ENCODE measurements around the gene FAM184A. TPM values are rescaled to one million over a fixed set of nuclear protein-coding genes. Genes with fewer than 3 reads are reported as not detected.

Gene FAM184A
- total RNA-seq, 3 donors from 2014 or later, result 0.60 to 3.4 (median 0.87) TPM

GRCh38 chr6:118993358-118993757 lies 85.1 kb downstream of the FAM184A start:
- no peak for TF ChIP-seq CTCF (IDR thresholded peaks at IDR 0.05)
- no peaks in the 10 kb centered on the region for H3K36me3 ChIP-seq (ENCODE audit: low read depth)
- no peak overlapping the region for H3K4me3 ChIP-seq
- ATAC-seq (no peak), DNase-seq (no peak)
- no peaks in the 10 kb centered on the region for H3K9me3 ChIP-seq
- intact Hi-C loops (cut with DNase I, micrococcal nuclease), result no loop called here
- no peaks in the 10 kb centered on the region for H3K4me1 ChIP-seq (ENCODE audit: low read depth)

- ATAC-seq, result no peak
- TF ChIP-seq CTCF (IDR thresholded peaks at IDR 0.05), result no peak
- Histone ChIP-seq H3K4me1 (ENCODE audit: low read depth) (no peaks in the 10 kb centered on the region), H3K9me3 (no peaks in the 10 kb centered on the region), H3K36me3 (ENCODE audit: low read depth) (no peaks in the 10 kb centered on the region), H3K4me3 (no peak overlapping the region)
- DNase-seq, result no peak
- intact Hi-C loops (cut with DNase I, micrococcal nuclease), result no loop called here
Observed at GRCh38 chr6:118992186-118992795, 86.2 kb downstream of the FAM184A start.

- intact Hi-C loops (cut with DNase I, micrococcal nuclease), result no loop called here
- Histone ChIP-seq H3K9me3 (no peaks in the 10 kb centered on the region), H3K4me1 (ENCODE audit: low read depth) (no peaks in the 10 kb centered on the region), H3K4me3 (no peak overlapping the region), H3K36me3 (ENCODE audit: low read depth) (no peaks in the 10 kb centered on the region)
- DNase-seq (no peak), ATAC-seq (no peak)
- TF ChIP-seq CTCF (IDR thresholded peaks at IDR 0.05), result no peak
Observed at GRCh38 chr6:118986312-118986711, 92.2 kb downstream of the FAM184A start.

GRCh38 chr6:118985123-118985830 lies 93.2 kb downstream of the FAM184A start:
- DNase-seq (no peak), ATAC-seq (no peak)
- Histone ChIP-seq H3K4me1 (ENCODE audit: low read depth) (no peaks in the 10 kb centered on the region), H3K9me3 (no peaks in the 10 kb centered on the region), H3K4me3 (no peak overlapping the region), H3K36me3 (ENCODE audit: low read depth) (no peaks in the 10 kb centered on the region)
- TF ChIP-seq CTCF (IDR thresholded peaks at IDR 0.05), result no peak
- intact Hi-C loops (cut with DNase I, micrococcal nuclease), result no loop called here

- no peaks in the 10 kb centered on the region for H3K36me3 ChIP-seq (ENCODE audit: low read depth)
- no peak overlapping the region for H3K4me3 ChIP-seq
- TF ChIP-seq CTCF (IDR thresholded peaks at IDR 0.05), result no peak
- ATAC-seq (no peak), DNase-seq (no peak)
- H3K9me3 ChIP-seq, result no peaks in the 10 kb centered on the region
- no peaks in the 10 kb centered on the region for H3K4me1 ChIP-seq (ENCODE audit: low read depth)
- intact Hi-C loops (cut with DNase I, micrococcal nuclease), result no loop called here
Observed at GRCh38 chr6:118984342-118984741, 94.1 kb downstream of the FAM184A start.
